Measurements from ENCODE around the gene OGFOD1.

Gene OGFOD1

DNA sequence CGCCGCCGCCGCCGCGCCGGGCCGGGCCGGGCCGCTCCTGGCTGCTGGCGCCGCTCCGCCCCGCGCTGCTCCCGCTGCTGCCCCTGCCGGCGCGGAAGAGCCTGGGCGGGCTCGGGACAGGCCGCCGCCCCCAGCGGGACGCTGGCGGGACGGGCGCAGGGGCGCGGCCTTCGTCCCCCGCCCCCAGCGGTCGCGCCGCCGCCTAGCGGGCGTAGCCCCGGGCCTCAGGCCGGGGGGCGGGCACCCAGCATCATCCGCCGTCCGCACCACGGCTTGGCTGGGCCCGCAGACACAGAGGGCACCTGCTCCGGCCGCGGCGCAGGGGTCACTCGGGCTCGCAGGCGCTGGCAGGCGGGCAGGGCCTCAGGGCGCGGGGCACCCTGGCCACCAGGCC is 25.9 kb upstream of the OGFOD1 start, which contains the start of gene AMFR:
Gene AMFR, minus strand, starts transcription at position 107 of the 394 bp plus-strand sequence. CDS start 218 bp downstream, outside the sequence.
- Histone ChIP-seq H3K4me3 (ENCODE audit: low read length, poor library complexity, severe bottlenecking) (peak within 1 kb of the TSS; percentile 82), H3K79me2 (ENCODE audit: insufficient read depth, low read length) (peaks cover 46% of the 10 kb centered on the region), H3K9ac (ENCODE audit: low read depth, low read length, poor library complexity, severe bottlenecking) (peak within 1 kb of the TSS; percentile 79), H3K9me3 (ENCODE audit: insufficient read depth, low read depth, low read length) (no peaks in the 10 kb centered on the region), H4K20me1 (ENCODE audit: insufficient read depth, low read length, poor library complexity, severe bottlenecking) (peaks cover 35% of the 10 kb centered on the region), H3K36me3 (ENCODE audit: insufficient read depth, low read length) (peaks cover 10% of the 10 kb centered on the region), H3F3A (ENCODE audit: low read depth) (peaks cover 7% of the 10 kb centered on the region; the same call in 1 of the 2 replicates), H3K9me2 (replicated peaks; ENCODE audit: low read depth, low read length) (no peaks in the 10 kb centered on the region), H3K27me3 (ENCODE audit: insufficient read depth, low read length, poor library complexity, severe bottlenecking) (no peaks in the 10 kb centered on the region), H3K4me1 (ENCODE audit: insufficient read depth, low read length, poor library complexity, severe bottlenecking) (peaks cover 37% of the 10 kb centered on the region), H3K4me2 (ENCODE audit: low read depth, low read length, poor library complexity, severe bottlenecking) (peak within 1 kb of the TSS; percentile 86), H2AFZ (ENCODE audit: low read length) (peak within 1 kb of the TSS; percentile 51; the same call in 1 of the 2 replicates)
- TF ChIP-seq, protein P1, sequence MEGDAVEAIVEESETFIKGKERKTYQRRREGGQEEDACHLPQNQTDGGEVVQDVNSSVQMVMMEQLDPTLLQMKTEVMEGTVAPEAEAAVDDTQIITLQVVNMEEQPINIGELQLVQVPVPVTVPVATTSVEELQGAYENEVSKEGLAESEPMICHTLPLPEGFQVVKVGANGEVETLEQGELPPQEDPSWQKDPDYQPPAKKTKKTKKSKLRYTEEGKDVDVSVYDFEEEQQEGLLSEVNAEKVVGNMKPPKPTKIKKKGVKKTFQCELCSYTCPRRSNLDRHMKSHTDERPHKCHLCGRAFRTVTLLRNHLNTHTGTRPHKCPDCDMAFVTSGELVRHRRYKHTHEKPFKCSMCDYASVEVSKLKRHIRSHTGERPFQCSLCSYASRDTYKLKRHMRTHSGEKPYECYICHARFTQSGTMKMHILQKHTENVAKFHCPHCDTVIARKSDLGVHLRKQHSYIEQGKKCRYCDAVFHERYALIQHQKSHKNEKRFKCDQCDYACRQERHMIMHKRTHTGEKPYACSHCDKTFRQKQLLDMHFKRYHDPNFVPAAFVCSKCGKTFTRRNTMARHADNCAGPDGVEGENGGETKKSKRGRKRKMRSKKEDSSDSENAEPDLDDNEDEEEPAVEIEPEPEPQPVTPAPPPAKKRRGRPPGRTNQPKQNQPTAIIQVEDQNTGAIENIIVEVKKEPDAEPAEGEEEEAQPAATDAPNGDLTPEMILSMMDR (conservative IDR thresholded peaks at IDR 0.05; ENCODE audit: low read length) = 0 out of 2 replicates have a peak, but pooled peaks have one; percentile 19
- no peak for TF ChIP-seq EZH2phosphoT487 (IDR thresholded peaks at IDR 0.05; ENCODE audit: borderline replicate concordance)

DNA sequence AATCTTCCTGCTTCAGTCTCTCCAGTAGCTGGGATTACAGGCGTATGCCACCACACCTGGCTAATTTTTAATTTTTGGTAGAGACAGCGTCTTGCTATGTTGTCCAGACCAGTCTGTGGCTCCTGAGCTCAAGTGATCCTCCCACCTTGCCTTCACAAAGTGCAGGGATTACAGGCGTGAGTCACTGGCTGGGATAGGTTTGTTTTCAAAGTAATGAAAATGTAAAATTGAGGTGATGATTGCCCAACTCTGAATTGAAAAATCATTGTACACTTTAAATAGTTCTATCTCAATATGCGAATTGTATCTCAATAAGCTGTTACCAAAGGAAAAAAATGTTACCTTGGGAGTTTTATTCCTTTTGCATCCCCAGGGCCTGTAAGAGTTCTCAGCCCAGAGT is 24.8 kb upstream of the OGFOD1 start:
- H3K9me3 ChIP-seq (ENCODE audit: insufficient read depth, low read depth, low read length) = no peaks in the 10 kb centered on the region
- H3K4me3 ChIP-seq (ENCODE audit: low read length, poor library complexity, severe bottlenecking) = no peak overlapping the region
- TF ChIP-seq EZH2phosphoT487 (IDR thresholded peaks at IDR 0.05; ENCODE audit: borderline replicate concordance) = no peak
- TF ChIP-seq, protein P1 (conservative IDR thresholded peaks at IDR 0.05; ENCODE audit: low read length) = no peak
- peaks cover 34% of the 10 kb centered on the region for H3K79me2 ChIP-seq (ENCODE audit: insufficient read depth, low read length)
- H3K4me1 ChIP-seq (ENCODE audit: insufficient read depth, low read length, poor library complexity, severe bottlenecking) = peaks cover 26% of the 10 kb centered on the region
- no peak overlapping the region for H3K9ac ChIP-seq (ENCODE audit: low read depth, low read length, poor library complexity, severe bottlenecking)
- no peak overlapping the region for H3K4me2 ChIP-seq (ENCODE audit: low read depth, low read length, poor library complexity, severe bottlenecking)
- no peaks in the 10 kb centered on the region for H3K9me2 ChIP-seq (replicated peaks; ENCODE audit: low read depth, low read length)
- no peak overlapping the region for H2AFZ ChIP-seq (ENCODE audit: low read length)
- H3F3A ChIP-seq (ENCODE audit: low read depth) = peaks cover 7% of the 10 kb centered on the region; the same call in 1 of the 2 replicates
- H4K20me1 ChIP-seq (ENCODE audit: insufficient read depth, low read length, poor library complexity, severe bottlenecking) = peaks cover 33% of the 10 kb centered on the region
- H3K36me3 ChIP-seq (ENCODE audit: insufficient read depth, low read length) = peaks cover 22% of the 10 kb centered on the region
- no peaks in the 10 kb centered on the region for H3K27me3 ChIP-seq (ENCODE audit: insufficient read depth, low read length, poor library complexity, severe bottlenecking)

DNA sequence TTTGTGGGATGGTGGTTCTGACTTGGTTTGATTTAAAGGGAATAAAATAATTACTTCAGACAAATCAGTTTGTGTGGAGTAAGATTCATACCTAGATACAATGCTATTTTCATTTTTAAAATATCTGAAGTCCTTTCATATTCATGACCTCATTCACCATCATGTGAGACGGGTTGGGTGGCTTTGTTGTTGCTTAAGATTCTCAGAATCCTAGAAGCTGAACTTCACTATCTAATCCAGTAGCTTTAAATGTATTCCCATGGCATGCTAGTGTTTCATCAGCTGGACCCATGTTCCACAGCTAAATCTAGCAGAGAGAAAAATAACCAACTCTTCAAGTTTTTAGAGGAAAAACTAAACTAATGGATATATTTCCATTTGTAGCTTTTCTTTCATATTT is 23.3 kb upstream of the OGFOD1 start:
- TF ChIP-seq, protein P1 (conservative IDR thresholded peaks at IDR 0.05; ENCODE audit: low read length) = no peak
- no peak for TF ChIP-seq EZH2phosphoT487 (IDR thresholded peaks at IDR 0.05; ENCODE audit: borderline replicate concordance)
- Histone ChIP-seq H3K9ac (ENCODE audit: low read depth, low read length, poor library complexity, severe bottlenecking) (no peak overlapping the region), H3F3A (ENCODE audit: low read depth) (peaks cover 7% of the 10 kb centered on the region; the same call in 1 of the 2 replicates), H4K20me1 (ENCODE audit: insufficient read depth, low read length, poor library complexity, severe bottlenecking) (peaks cover 20% of the 10 kb centered on the region), H3K9me3 (ENCODE audit: insufficient read depth, low read depth, low read length) (no peaks in the 10 kb centered on the region), H2AFZ (ENCODE audit: low read length) (no peak overlapping the region), H3K79me2 (ENCODE audit: insufficient read depth, low read length) (peaks cover 23% of the 10 kb centered on the region), H3K4me2 (ENCODE audit: low read depth, low read length, poor library complexity, severe bottlenecking) (no peak overlapping the region), H3K27me3 (ENCODE audit: insufficient read depth, low read length, poor library complexity, severe bottlenecking) (no peaks in the 10 kb centered on the region), H3K4me1 (ENCODE audit: insufficient read depth, low read length, poor library complexity, severe bottlenecking) (peaks cover 11% of the 10 kb centered on the region), H3K9me2 (replicated peaks; ENCODE audit: low read depth, low read length) (no peaks in the 10 kb centered on the region), H3K36me3 (ENCODE audit: insufficient read depth, low read length) (peaks cover 36% of the 10 kb centered on the region), H3K4me3 (ENCODE audit: low read length, poor library complexity, severe bottlenecking) (no peak overlapping the region)

Data from Loucy (cell line).